DOHH2 (cell line): Measurements from ENCODE around the gene METAP1D.

Source experiments
- H3F3A ChIP-seq: fragments of 200-600 bp; sonication (generic), shearing (Covaris generic); 2 replicates; pipeline ENCODE4 v1.6.0; 2016; ENCODE audit warnings: antibody characterized with exemption, mild to moderate bottlenecking; ENCODE audit not compliant: control insufficient read depth, insufficient read depth
- H3K27ac ChIP-seq: fragments of 200-600 bp; sonication (generic); 2 replicates; pipeline ENCODE4 v1.5.1; 2014; ENCODE audit warnings: low read depth, mild to moderate bottlenecking, low read length, moderate library complexity
- H3K27me3 ChIP-seq: fragments of 200-600 bp; sonication (generic); 2 replicates; pipeline ENCODE4 v1.6.1; 2014; ENCODE audit warnings: mild to moderate bottlenecking, low read length, mixed read lengths; ENCODE audit not compliant: control insufficient read depth
- H3K36me3 ChIP-seq: fragments of 200-600 bp; sonication (generic); 2 replicates; pipeline ENCODE4 v1.6.1; 2014; ENCODE audit warnings: mild to moderate bottlenecking, low read length, moderate library complexity, mixed read lengths; ENCODE audit not compliant: control insufficient read depth
- H3K4me1 ChIP-seq: fragments of 200-600 bp; sonication (generic); 2 replicates; pipeline ENCODE4 v1.6.1; 2014; ENCODE audit warnings: mild to moderate bottlenecking, low read length, mixed read lengths; ENCODE audit not compliant: control insufficient read depth
- H3K4me2 ChIP-seq: fragments of 200-600 bp; sonication (generic); 2 replicates; pipeline ENCODE4 v1.6.0; 2014; ENCODE audit warnings: mild to moderate bottlenecking, low read length, moderate library complexity
- H3K4me3 ChIP-seq: fragments of 200-600 bp; sonication (generic); 2 replicates; pipeline ENCODE4 v1.5.1; 2014; ENCODE audit warnings: mild to moderate bottlenecking, low read length, mixed read lengths
- H3K79me2 ChIP-seq: fragments of 200-600 bp; sonication (generic); 2 replicates; pipeline ENCODE4 v1.6.1; 2014; ENCODE audit warnings: mild to moderate bottlenecking, low read length, mixed read lengths; ENCODE audit not compliant: control insufficient read depth
- H3K9me2 ChIP-seq: fragments of 200-600 bp; sonication (generic); replicated peaks from 2 replicates; pipeline ENCODE4 v1.6.1; 2014; ENCODE audit warnings: mild to moderate bottlenecking, low read length, mixed read lengths; ENCODE audit not compliant: control insufficient read depth
- H3K9me3 ChIP-seq: fragments of 200-600 bp; sonication (generic); 2 replicates; pipeline ENCODE4 v1.6.1; 2014; ENCODE audit warnings: antibody characterized with exemption, low read length, mixed read lengths; ENCODE audit not compliant: control insufficient read depth, insufficient read depth
- H4K20me1 ChIP-seq: fragments of 200-600 bp; sonication (generic); 2 replicates; pipeline ENCODE4 v1.6.0; 2014; ENCODE audit warnings: low read depth, mild to moderate bottlenecking, antibody characterized with exemption, low read length, moderate library complexity; ENCODE audit not compliant: control insufficient read depth, insufficient read depth
- CTCF ChIP-seq: fragments of 200-600 bp; sonication (generic); IDR thresholded peaks from one replicate; pipeline ENCODE4 v1.5.1; 2014; ENCODE audit warnings: antibody characterized with exemption, mild to moderate bottlenecking, low read depth, low read length; ENCODE audit not compliant: poor library complexity, severe bottlenecking
- EZH2phosphoT487 ChIP-seq: fragments of 200-600 bp; sonication (generic); IDR thresholded peaks from 2 replicates; pipeline ENCODE4 v1.6.1; 2017; ENCODE audit warnings: borderline replicate concordance, mild to moderate bottlenecking, antibody characterized with exemption, low read length, moderate library complexity, mixed read lengths

METAP1D gene

DNA sequence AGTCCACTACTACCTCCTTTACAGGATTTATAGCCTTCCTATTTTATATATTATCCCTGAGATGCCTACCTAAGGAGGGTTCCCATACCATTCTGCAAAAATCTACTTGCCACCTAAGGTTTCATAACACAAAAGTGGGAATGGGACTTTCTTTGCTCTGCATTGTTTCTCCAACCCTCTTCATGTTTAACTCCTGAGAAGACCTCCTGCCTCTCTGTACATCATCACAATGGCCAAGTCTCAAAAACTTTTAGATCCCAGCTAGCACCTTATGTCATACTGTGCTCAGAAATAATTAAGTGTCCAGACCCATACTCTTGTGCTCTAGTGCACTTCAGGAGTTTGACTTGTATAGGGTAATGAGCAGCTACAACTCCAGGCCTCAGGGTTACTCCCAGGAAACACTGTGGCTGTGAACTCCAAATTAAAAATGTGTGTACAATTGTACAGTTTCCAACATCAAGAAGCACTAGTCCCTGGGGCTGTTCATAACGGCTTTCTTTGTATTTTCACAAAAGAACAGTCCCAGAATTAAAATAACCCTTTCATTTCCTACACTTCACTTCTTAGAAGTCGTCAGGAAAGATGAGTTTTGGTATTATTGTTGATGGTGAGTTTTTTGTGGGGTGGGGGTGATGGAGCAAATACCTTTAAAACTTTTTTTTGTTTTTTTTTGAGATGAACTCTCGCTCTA, 39.4 kb downstream of the METAP1D start:
- no peaks in the 10 kb centered on the region for H4K20me1 ChIP-seq
- H3K4me1 ChIP-seq = no peaks in the 10 kb centered on the region
- H3K9me3 ChIP-seq = no peaks in the 10 kb centered on the region
- no peaks in the 10 kb centered on the region for H3K36me3 ChIP-seq
- TF ChIP-seq CTCF = no peak
- no peak for TF ChIP-seq EZH2phosphoT487
- no peak overlapping the region for H3K27ac ChIP-seq
- H3K79me2 ChIP-seq = no peaks in the 10 kb centered on the region
- H3K4me3 ChIP-seq = no peak overlapping the region
- no peaks in the 10 kb centered on the region for H3F3A ChIP-seq
- no peaks in the 10 kb centered on the region for H3K9me2 ChIP-seq
- no peaks in the 10 kb centered on the region for H3K27me3 ChIP-seq
- H3K4me2 ChIP-seq = no peak overlapping the region

- no peaks in the 10 kb centered on the region for H3K27me3 ChIP-seq
- no peak overlapping the region for H3K4me2 ChIP-seq
- no peaks in the 10 kb centered on the region for H3K4me1 ChIP-seq
- TF ChIP-seq CTCF (no peak), EZH2phosphoT487 (no peak)
- H3K9me3 ChIP-seq = no peaks in the 10 kb centered on the region
- no peaks in the 10 kb centered on the region for H3K79me2 ChIP-seq
- no peaks in the 10 kb centered on the region for H4K20me1 ChIP-seq
- no peaks in the 10 kb centered on the region for H3F3A ChIP-seq
- H3K9me2 ChIP-seq = no peaks in the 10 kb centered on the region
- H3K4me3 ChIP-seq = no peak overlapping the region
- no peaks in the 10 kb centered on the region for H3K36me3 ChIP-seq
- H3K27ac ChIP-seq = no peak overlapping the region
These were observed 40.6 kb downstream of the METAP1D start for GRCh38 chr2:172040311-172040710.

DNA sequence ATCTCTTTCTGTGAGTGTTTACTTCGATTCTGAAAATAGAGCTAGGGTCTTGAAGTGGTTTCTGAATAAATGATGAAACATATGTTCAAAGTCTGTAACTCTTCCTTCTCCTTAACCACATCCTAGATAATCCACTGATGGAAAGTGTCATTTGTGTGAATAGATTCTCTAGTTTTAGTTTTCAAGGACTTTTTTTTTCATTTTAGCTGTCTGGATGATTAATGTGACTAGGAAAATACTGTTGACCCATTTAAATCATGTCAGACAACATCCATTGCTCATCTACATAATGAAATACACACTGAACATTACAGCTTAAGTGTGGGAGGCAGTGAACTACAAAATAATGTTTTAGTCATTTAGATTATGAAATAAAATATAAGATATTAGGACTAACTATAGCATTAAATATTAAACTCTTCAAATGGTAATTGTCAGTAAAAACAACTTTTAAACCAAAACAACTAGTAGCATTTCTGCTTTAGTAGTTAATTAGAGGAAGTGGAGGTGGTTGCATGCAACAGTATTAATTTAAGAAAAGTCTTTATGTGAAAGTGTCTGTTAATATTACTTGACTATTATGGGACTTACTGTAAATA, 46.4 kb downstream of the METAP1D start:
- Histone ChIP-seq H3K79me2 (no peaks in the 10 kb centered on the region), H3K9me3 (no peaks in the 10 kb centered on the region)

More for the DNA sequence above, 46.4 kb downstream of the METAP1D start:
- no peaks in the 10 kb centered on the region for H3K27me3 ChIP-seq
- H4K20me1 ChIP-seq = no peaks in the 10 kb centered on the region
- 0 out of 2 replicates have a peak overlapping the region, but pooled peaks have one; percentile 2 for H3K4me2 ChIP-seq
- H3K4me1 ChIP-seq = peaks cover 5% of the 10 kb centered on the region
- peaks cover 2% of the 10 kb centered on the region; the same call in 1 of the 2 replicates for H3F3A ChIP-seq
- no peak overlapping the region for H3K27ac ChIP-seq
- no peaks in the 10 kb centered on the region for H3K9me2 ChIP-seq
- H3K4me3 ChIP-seq = no peak overlapping the region
- no peaks in the 10 kb centered on the region for H3K36me3 ChIP-seq
- no peak for TF ChIP-seq CTCF
- TF ChIP-seq EZH2phosphoT487 = no peak
